ENCODE results near the gene SH3BGRL2.
"Not testable (repeated sequence)": the region's sequence is repeated elsewhere in the genome, so short reads cannot be mapped to it uniquely, and the experiment has no call there.

The SH3BGRL2 gene

DNA sequence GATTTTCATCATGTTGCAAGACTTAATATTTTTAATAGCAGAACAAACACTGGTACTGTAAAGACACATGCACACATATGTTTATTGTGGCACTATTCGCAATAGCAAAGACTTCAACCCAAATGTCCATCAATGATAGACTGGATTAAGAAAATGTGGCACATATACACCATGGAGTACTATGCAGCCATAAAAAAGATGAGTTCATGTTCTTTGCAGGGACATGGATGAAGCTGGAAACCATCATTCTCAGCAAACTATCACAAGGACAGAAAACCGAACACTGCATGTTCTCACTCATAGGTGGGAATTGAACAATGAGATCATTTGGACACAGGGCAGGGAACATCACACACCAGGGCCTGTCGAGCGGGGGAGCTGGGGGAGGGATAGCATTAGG, 51.6 kb downstream of the SH3BGRL2 start:
- H3K27me3 ChIP-seq (ENCODE audit: control insufficient read depth in 1 of 2, insufficient read depth in 2 of 2, low read length in 2 of 2); H3K36me3 ChIP-seq (ENCODE audit: insufficient read depth, low read length): not testable (repeated sequence)

DNA sequence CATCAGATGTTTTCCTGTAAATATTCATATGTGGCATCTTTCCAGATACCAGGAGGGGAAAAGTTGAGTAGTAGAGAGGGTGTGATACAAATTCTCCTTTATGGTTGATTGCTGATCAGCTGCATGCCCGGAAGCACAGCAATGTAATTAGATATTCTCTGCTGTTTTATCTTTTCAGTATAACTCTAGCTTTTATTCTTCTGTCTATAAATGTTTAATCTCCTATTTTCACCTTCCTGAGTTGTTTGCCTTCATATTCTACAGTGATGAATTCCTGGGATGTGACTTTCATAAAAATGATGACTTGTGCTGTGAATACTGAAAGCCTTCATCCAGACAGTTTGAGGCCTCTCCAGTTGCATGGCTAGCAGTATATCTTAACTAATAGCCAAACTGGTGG, 53.7 kb downstream of the SH3BGRL2 start:
- no peaks in the 10 kb centered on the region for H3K4me1 ChIP-seq (ENCODE audit: insufficient read depth, low read length)
- H3K9ac ChIP-seq (ENCODE audit: low read length): no peak overlapping the region
- no peak overlapping the region for H3K4me3 ChIP-seq (ENCODE audit: low read depth in 1 of 2, low read length in 2 of 2)
- H3K9me3 ChIP-seq (ENCODE audit: low read length): no peaks in the 10 kb centered on the region
- H3K27me3 ChIP-seq (ENCODE audit: control insufficient read depth in 1 of 2, insufficient read depth in 2 of 2, low read length in 2 of 2): no peaks in the 10 kb centered on the region
- no peaks in the 10 kb centered on the region for H3K36me3 ChIP-seq (ENCODE audit: insufficient read depth, low read length)
- H3K27ac ChIP-seq (ENCODE audit: low read depth, low read length): no peak overlapping the region

More for the DNA sequence above, 51.6 kb downstream of the SH3BGRL2 start:
- not testable (repeated sequence) for H3K9me3 ChIP-seq (ENCODE audit: low read length); H3K4me3 ChIP-seq (ENCODE audit: low read depth in 1 of 2, low read length in 2 of 2); H3K27ac ChIP-seq (ENCODE audit: low read depth, low read length); H3K9ac ChIP-seq (ENCODE audit: low read length); H3K4me1 ChIP-seq (ENCODE audit: insufficient read depth, low read length)

GRCh38 chr6:79686707-79687309, 55.7 kb downstream of the SH3BGRL2 start:
- no peaks in the 10 kb centered on the region for H3K9me3 ChIP-seq (ENCODE audit: low read length)
- H3K27ac ChIP-seq (ENCODE audit: low read depth, low read length): no peak overlapping the region
- H3K36me3 ChIP-seq (ENCODE audit: insufficient read depth, low read length): no peaks in the 10 kb centered on the region
- no peaks in the 10 kb centered on the region for H3K27me3 ChIP-seq (ENCODE audit: control insufficient read depth in 1 of 2, insufficient read depth in 2 of 2, low read length in 2 of 2)
- no peak overlapping the region for H3K4me3 ChIP-seq (ENCODE audit: low read depth in 1 of 2, low read length in 2 of 2)
- no peak overlapping the region for H3K9ac ChIP-seq (ENCODE audit: low read length)
- H3K4me1 ChIP-seq (ENCODE audit: insufficient read depth, low read length): no peaks in the 10 kb centered on the region

DNA sequence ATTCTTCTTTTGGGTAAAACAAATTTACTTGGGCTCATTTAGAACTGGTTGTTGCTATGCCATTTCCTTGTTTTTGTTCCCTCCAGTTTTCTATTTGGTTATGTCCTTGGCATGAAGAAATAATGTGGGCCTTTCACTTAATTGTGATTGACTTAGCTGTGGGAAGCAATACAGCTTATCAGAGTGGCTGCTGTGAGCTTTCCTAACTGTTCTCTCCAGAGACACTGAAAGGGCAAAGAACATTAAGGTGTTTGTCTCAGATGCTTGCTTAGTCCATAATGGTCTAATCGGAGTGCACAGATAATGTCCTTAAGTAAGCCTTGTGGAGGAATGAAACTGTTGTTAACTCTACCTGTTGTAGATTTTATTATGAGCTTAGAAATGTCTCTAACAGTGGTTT, 56.6 kb downstream of the SH3BGRL2 start:
- H3K9me3 ChIP-seq (ENCODE audit: low read length): no peaks in the 10 kb centered on the region
- H3K4me3 ChIP-seq (ENCODE audit: low read depth in 1 of 2, low read length in 2 of 2): no peak overlapping the region
- H3K36me3 ChIP-seq (ENCODE audit: insufficient read depth, low read length): no peaks in the 10 kb centered on the region
- H3K4me1 ChIP-seq (ENCODE audit: insufficient read depth, low read length): no peaks in the 10 kb centered on the region
- no peaks in the 10 kb centered on the region for H3K27me3 ChIP-seq (ENCODE audit: control insufficient read depth in 1 of 2, insufficient read depth in 2 of 2, low read length in 2 of 2)
- H3K9ac ChIP-seq (ENCODE audit: low read length): no peak overlapping the region
- no peak overlapping the region for H3K27ac ChIP-seq (ENCODE audit: low read depth, low read length)

- Histone ChIP-seq H3K9me3 (ENCODE audit: low read length) (no peaks in the 10 kb centered on the region), H3K27ac (ENCODE audit: low read depth, low read length) (no peak overlapping the region), H3K4me1 (ENCODE audit: insufficient read depth, low read length) (no peaks in the 10 kb centered on the region), H3K9ac (ENCODE audit: low read length) (no peak overlapping the region), H3K4me3 (ENCODE audit: low read depth in 1 of 2, low read length in 2 of 2) (no peak overlapping the region), H3K36me3 (ENCODE audit: insufficient read depth, low read length) (no peaks in the 10 kb centered on the region), H3K27me3 (ENCODE audit: control insufficient read depth in 1 of 2, insufficient read depth in 2 of 2, low read length in 2 of 2) (no peaks in the 10 kb centered on the region)
Observed at GRCh38 chr6:79694156-79694555, 63.0 kb downstream of the SH3BGRL2 start.

- Histone ChIP-seq H3K27ac (ENCODE audit: low read depth, low read length) (no peak overlapping the region), H3K9ac (ENCODE audit: low read length) (no peak overlapping the region), H3K4me3 (ENCODE audit: low read depth in 1 of 2, low read length in 2 of 2) (no peak overlapping the region)
Observed at GRCh38 chr6:79694623-79695343, 63.7 kb downstream of the SH3BGRL2 start.

DNA sequence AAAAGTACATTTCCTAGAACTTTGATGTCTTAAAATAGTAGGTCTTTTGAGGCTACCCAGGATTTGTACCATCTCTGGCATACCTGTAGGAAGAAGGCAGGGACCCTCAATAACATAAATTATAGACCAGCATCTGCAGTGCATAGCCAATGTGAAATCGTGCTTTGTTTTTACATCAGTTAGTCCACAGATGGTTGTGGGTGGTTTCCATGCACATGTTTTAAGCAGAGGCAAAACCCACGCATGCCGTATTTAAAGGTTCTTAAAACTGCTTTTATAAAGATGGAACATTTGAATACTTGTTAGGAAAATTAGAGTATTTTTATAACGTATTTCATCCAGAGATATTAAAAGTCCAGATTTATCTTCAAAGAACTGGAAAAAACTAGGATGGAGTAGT, 66.3 kb downstream of the SH3BGRL2 start:
- Histone ChIP-seq H3K9me3 (ENCODE audit: low read length) (no peaks in the 10 kb centered on the region), H3K9ac (ENCODE audit: low read length) (no peak overlapping the region), H3K4me1 (ENCODE audit: insufficient read depth, low read length) (no peaks in the 10 kb centered on the region), H3K27ac (ENCODE audit: low read depth, low read length) (no peak overlapping the region), H3K4me3 (ENCODE audit: low read depth in 1 of 2, low read length in 2 of 2) (no peak overlapping the region), H3K27me3 (ENCODE audit: control insufficient read depth in 1 of 2, insufficient read depth in 2 of 2, low read length in 2 of 2) (no peaks in the 10 kb centered on the region), H3K36me3 (ENCODE audit: insufficient read depth, low read length) (peaks cover 4% of the 10 kb centered on the region)

More at GRCh38 chr6:79694623-79695343, 63.7 kb downstream of the SH3BGRL2 start:
- Histone ChIP-seq H3K27me3 (ENCODE audit: control insufficient read depth in 1 of 2, insufficient read depth in 2 of 2, low read length in 2 of 2) (no peaks in the 10 kb centered on the region), H3K4me1 (ENCODE audit: insufficient read depth, low read length) (no peaks in the 10 kb centered on the region), H3K9me3 (ENCODE audit: low read length) (no peaks in the 10 kb centered on the region), H3K36me3 (ENCODE audit: insufficient read depth, low read length) (peaks cover 2% of the 10 kb centered on the region)

- H3K36me3 ChIP-seq (ENCODE audit: insufficient read depth, low read length): peaks cover 4% of the 10 kb centered on the region
Observed at GRCh38 chr6:79699606-79700005, 68.5 kb downstream of the SH3BGRL2 start.

DNA sequence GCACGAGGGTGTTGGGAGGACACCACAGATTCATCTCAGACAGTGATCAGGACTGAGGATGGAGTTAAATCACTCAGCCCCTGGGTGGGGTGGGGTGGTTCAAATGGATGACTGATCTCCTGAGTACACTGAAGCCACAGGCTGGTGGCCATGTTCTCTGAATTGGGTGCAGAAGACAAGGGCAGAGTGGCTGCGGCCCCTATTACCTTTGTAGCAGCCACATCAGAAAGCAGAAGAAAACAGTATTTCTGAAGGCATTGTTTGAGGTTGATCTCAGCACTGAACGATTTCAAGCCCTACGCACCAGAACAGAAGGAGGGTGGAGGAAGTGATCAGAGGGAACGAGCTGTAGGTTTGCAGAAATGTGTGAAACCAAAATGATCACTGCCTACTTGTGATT, 71.6 kb downstream of the SH3BGRL2 start:
- Histone ChIP-seq H3K4me3 (ENCODE audit: low read depth in 1 of 2, low read length in 2 of 2) (no peak overlapping the region), H3K27me3 (ENCODE audit: control insufficient read depth in 1 of 2, insufficient read depth in 2 of 2, low read length in 2 of 2) (no peaks in the 10 kb centered on the region), H3K4me1 (ENCODE audit: insufficient read depth, low read length) (no peaks in the 10 kb centered on the region), H3K36me3 (ENCODE audit: insufficient read depth, low read length) (peaks cover 4% of the 10 kb centered on the region), H3K9ac (ENCODE audit: low read length) (no peak overlapping the region), H3K9me3 (ENCODE audit: low read length) (no peaks in the 10 kb centered on the region), H3K27ac (ENCODE audit: low read depth, low read length) (no peak overlapping the region)

More at GRCh38 chr6:79699606-79700005, 68.5 kb downstream of the SH3BGRL2 start:
- Histone ChIP-seq H3K4me1 (ENCODE audit: insufficient read depth, low read length) (no peaks in the 10 kb centered on the region), H3K9me3 (ENCODE audit: low read length) (no peaks in the 10 kb centered on the region), H3K9ac (ENCODE audit: low read length) (no peak overlapping the region), H3K4me3 (ENCODE audit: low read depth in 1 of 2, low read length in 2 of 2) (no peak overlapping the region), H3K27me3 (ENCODE audit: control insufficient read depth in 1 of 2, insufficient read depth in 2 of 2, low read length in 2 of 2) (no peaks in the 10 kb centered on the region), H3K27ac (ENCODE audit: low read depth, low read length) (no peak overlapping the region)

- no peak overlapping the region for H3K4me3 ChIP-seq (ENCODE audit: low read depth in 1 of 2, low read length in 2 of 2)
- peaks cover 4% of the 10 kb centered on the region for H3K36me3 ChIP-seq (ENCODE audit: insufficient read depth, low read length)
- H3K27ac ChIP-seq (ENCODE audit: low read depth, low read length): no peak overlapping the region
- H3K4me1 ChIP-seq (ENCODE audit: insufficient read depth, low read length): no peaks in the 10 kb centered on the region
- H3K9ac ChIP-seq (ENCODE audit: low read length): no peak overlapping the region
- no peaks in the 10 kb centered on the region for H3K27me3 ChIP-seq (ENCODE audit: control insufficient read depth in 1 of 2, insufficient read depth in 2 of 2, low read length in 2 of 2)
- H3K9me3 ChIP-seq (ENCODE audit: low read length): no peaks in the 10 kb centered on the region
Observed at GRCh38 chr6:79704200-79704599, 73.1 kb downstream of the SH3BGRL2 start.

- no peaks in the 10 kb centered on the region for H3K27me3 ChIP-seq (ENCODE audit: control insufficient read depth in 1 of 2, insufficient read depth in 2 of 2, low read length in 2 of 2)
- no peaks in the 10 kb centered on the region for H3K4me1 ChIP-seq (ENCODE audit: insufficient read depth, low read length)
- no peak overlapping the region for H3K9ac ChIP-seq (ENCODE audit: low read length)
- H3K4me3 ChIP-seq (ENCODE audit: low read depth in 1 of 2, low read length in 2 of 2): no peak overlapping the region
- H3K9me3 ChIP-seq (ENCODE audit: low read length): no peaks in the 10 kb centered on the region
- no peaks in the 10 kb centered on the region for H3K36me3 ChIP-seq (ENCODE audit: insufficient read depth, low read length)
- H3K27ac ChIP-seq (ENCODE audit: low read depth, low read length): no peak overlapping the region
Observed at GRCh38 chr6:79705456-79705995, 74.4 kb downstream of the SH3BGRL2 start.

DNA sequence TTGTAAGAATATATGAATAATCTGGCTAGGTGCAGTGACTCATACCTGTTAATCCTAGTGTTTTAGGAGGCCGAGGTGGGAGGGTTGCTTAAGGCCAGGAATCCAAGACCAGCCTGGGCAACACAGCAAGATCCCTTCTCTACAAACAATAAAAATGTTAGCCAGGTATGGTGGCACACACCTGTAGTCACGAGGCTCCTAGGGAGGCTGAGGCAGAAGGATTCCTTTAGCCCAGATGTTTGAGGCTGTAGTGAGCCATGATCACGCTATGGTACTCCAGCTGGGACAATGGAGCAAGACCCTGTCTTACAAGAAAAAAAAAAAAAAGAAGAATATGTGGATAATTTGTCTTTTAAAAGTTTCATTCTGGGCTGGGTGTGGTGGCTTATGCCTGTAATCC, 75.4 kb downstream of the SH3BGRL2 start:
- H3K4me3 ChIP-seq (ENCODE audit: low read depth in 1 of 2, low read length in 2 of 2): no peak overlapping the region
- no peaks in the 10 kb centered on the region for H3K4me1 ChIP-seq (ENCODE audit: insufficient read depth, low read length)
- H3K36me3 ChIP-seq (ENCODE audit: insufficient read depth, low read length): no peaks in the 10 kb centered on the region
- no peak overlapping the region for H3K27ac ChIP-seq (ENCODE audit: low read depth, low read length)
- no peaks in the 10 kb centered on the region for H3K27me3 ChIP-seq (ENCODE audit: control insufficient read depth in 1 of 2, insufficient read depth in 2 of 2, low read length in 2 of 2)
- H3K9me3 ChIP-seq (ENCODE audit: low read length): no peaks in the 10 kb centered on the region
- no peak overlapping the region for H3K9ac ChIP-seq (ENCODE audit: low read length)

Measured in muscle layer of colon (tissue), 2 donors.